Measurements from ENCODE around the gene TDRKH. TPM values are rescaled to one million over a fixed set of nuclear protein-coding genes. Genes with fewer than 3 reads are reported as not detected.
"Not testable (repeated sequence)": the region's sequence is repeated elsewhere in the genome, so short reads cannot be mapped to it uniquely, and the experiment has no call there.

TDRKH gene
- polyA plus RNA-seq, 3 donors = 8.1 to 13.2 (median 8.4) TPM

DNA sequence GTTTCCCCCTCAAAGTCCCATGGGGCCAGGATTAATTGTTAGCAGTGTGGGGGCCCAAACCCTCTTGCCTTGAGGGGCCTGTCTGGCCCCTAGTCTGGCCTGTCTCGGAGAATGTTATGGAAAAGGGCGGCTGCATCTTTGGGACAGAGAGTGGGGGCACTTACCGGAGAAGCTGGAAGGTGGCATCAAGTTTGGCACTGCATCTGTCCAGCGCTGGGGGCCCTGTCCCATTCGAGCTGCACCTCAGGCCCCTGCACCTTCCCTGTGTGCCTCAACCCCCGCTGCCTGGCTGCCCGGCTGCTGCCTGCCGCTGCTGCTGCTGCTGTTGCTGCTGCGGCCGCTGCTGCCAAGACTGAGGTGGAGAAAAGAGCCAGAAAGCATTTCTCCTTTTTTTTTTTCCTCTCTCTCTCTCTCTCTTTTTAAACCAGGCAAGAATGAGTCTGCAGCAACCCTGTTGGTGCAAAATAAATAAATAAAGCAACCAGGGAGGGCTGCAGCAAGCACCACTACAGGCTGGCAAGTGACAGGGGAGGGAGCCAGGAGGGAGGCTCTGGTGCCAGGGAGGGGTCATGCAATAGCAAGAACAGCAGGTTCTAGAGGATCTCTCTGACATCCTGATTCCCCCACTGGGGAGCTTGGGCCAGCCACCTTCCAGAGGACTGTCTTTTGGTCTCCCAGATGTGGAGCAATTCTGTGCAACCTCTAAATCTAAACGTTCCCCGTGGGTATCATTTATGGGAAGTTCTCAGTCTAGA is 14.9 kb upstream of the TDRKH start, which contains the start of gene LINGO4:
Gene LINGO4, minus strand, starts transcription at position 354 of the 755 bp plus-strand sequence. CDS start 2,715 bp downstream, outside the sequence.
- no peak for DNase-seq

DNA sequence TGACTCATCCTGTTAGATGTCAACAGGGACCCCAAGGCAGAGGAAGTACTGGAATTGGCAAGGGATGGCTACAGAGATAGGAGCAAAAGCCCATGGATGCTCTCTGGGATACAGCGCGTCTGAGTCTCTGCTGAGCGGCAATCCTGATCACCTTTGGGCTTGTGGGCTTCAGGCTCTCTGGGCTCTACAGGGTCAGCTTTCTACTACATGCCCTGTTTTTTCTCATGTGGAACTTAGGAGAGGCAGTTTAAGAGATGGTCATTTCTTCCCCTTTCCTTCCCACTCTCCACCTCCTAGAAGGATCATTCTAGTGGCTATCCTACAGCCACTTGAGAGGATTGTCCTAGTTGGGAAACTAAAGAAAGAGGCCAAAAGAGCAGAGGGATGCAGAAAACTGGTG is 13.6 kb upstream of the TDRKH start:
- no peak for DNase-seq

GRCh38 chr1:151803164-151803563 is 12.9 kb upstream of the TDRKH start:
- DNase-seq = no peak

DNA sequence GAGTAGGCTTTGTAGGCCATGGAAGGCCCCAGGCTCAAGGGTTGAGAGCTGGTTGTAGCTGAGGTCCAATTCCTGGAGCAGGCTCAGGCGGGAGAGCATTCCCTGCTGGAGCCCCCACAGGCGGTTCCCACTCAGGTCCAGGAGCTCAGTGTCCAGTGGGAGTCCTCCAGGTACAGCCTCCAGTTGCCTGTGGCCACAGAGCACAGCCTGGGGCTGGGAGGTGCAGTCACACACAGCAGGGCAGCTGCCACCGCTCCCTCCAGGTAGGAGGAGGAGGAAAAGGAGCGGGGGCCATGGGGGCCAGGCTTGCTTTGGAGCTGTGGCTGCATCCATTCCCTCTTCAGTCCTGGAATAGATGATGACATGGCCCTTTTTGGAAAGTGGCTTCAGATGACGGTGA is 12.1 kb upstream of the TDRKH start:
- no peak for DNase-seq

DNA sequence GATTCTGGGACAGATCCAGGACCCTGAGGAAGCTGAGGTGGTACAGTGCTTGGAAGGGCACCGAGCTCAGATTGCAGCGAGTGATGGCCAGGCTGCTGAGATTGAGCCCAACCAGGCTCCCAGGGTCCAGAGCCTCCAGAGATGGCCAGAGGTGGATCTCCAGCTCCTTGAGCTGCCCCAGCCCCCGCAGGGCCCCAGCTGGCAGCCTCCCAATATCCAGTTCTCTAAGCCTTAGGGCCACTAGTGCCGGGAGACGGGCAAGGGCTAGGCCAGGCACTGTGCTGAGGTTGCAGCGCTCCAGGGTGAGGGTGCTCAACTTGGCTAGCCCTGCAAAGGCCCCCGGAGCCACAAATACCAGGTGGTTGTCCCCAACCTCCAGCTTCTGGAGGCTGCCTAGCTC is 11.5 kb upstream of the TDRKH start:
- no peak for DNase-seq

- no peak for DNase-seq
These were observed 11.1 kb upstream of the TDRKH start for GRCh38 chr1:151801310-151801820.

- DNase-seq = no peak
These were observed 10.5 kb upstream of the TDRKH start for GRCh38 chr1:151800830-151801229.

DNA sequence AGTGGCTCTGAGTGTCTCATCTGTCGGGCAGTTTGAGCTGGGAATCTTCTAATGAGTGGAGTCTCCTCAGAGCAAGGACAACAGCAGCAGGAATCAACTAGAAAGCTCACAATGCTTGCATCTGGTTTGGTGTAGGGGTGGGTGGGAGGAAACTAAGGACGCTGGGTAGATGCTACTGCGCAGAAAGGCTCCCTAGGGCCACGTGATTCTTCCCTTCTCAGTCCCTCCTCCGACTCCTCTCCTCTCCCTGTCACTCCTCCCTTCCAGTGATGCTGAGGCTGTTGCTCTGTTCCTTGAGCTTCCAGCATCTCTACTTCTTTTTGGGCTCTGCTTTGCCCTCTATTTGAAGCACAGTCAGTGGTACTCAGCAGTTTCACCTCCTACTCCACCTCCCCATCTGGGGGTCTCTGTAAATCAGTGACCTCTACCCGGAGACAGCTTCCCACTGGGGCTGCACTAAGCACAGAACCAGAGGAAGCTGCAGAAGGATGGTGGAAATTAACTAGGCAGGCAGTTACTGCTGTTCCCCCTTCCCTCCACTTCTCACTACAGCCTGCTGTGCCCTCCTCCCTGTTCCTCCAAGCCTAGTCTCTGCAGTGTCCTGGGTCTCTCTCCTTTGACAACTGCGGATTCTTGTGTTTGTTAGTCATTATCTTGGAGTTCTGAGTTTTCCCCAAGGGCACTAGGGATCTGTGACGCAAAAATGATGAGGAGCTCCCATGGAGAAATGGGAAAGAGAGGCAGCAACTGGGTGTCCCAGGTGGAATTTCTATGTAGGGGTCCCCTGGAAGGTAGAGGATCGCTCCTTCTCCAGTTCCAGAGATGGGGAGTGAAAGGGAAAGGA is 9.1 kb upstream of the TDRKH start:
- no peak for DNase-seq

- no peak for DNase-seq
These were observed 8.3 kb upstream of the TDRKH start for GRCh38 chr1:151798571-151798970.

- DNase-seq = peak; percentile 12
These were observed 796 bp upstream of the TDRKH start for GRCh38 chr1:151790940-151791651.

GRCh38 chr1:151787689-151788088 is 2.6 kb downstream of the TDRKH start:
- DNase-seq = no peak

- no peak for DNase-seq
These were observed 6.5 kb downstream of the TDRKH start for GRCh38 chr1:151783796-151784195.

- no peak for DNase-seq
These were observed 7.6 kb downstream of the TDRKH start for GRCh38 chr1:151782741-151783140.

GRCh38 chr1:151782026-151782425 is 8.3 kb downstream of the TDRKH start:
- not testable (repeated sequence) for DNase-seq

DNA sequence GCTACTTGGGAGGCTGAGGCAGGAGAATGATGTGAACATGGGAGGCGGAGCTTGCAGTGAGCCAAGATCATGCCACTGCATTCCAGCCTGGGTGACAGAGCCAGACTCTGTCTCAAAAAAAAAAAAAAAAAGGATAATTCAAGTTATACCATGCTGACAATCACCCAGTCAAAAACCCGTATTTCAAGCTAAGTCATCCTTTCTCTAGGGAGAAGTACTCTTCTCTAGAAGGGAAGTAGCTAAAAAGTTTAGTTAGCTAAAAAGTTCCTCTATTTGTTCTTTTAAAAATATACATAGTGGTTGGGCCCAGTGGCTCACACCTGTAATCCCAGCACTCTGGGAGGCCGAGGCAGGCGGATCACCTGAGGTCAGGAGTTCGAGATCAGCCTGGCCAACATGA is 9.6 kb downstream of the TDRKH start:
- DNase-seq = not testable (repeated sequence)

DNA sequence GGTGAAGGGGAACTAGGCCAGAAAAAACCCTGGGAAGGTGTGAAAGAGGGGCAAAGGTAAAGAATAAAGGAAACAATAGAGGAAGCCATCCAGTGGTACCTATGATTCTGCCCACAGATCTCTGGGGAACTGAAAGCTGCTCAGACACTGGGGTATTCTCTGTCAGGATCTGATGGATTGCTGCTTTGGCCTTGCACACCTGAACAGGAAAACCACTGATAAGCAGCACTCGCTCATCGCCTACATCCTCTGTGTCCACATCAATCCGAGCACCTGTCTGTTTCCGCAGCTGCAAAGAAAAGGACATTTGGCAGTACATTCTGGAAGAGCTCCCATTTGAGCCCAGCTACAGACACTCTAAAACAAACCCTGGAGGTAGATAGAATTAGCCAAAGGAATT is 10.4 kb downstream of the TDRKH start:
- DNase-seq = no peak

- no peak for DNase-seq
These were observed 13.0 kb downstream of the TDRKH start for GRCh38 chr1:151777317-151777716.

DNA sequence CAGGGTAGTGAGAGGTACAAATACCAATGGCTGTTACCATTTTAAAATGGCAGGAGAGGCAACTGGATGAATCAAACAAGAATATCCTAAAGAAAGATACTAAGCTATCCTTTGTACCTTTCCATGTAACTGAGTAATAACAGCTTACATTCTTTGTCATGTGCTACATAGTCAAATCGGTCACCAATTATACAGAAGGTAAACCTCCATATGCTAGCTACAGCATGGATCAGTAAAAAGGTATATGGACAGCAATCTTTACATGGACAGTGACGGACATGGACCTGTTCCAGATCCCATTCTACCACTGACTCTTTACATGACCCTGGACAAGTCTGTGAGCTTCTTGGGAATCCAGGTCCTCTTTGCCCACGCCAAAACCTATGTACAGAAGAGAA is 13.6 kb downstream of the TDRKH start:
- no peak for DNase-seq

- DNase-seq = no peak
These were observed 14.2 kb downstream of the TDRKH start for GRCh38 chr1:151775894-151776664.

DNA sequence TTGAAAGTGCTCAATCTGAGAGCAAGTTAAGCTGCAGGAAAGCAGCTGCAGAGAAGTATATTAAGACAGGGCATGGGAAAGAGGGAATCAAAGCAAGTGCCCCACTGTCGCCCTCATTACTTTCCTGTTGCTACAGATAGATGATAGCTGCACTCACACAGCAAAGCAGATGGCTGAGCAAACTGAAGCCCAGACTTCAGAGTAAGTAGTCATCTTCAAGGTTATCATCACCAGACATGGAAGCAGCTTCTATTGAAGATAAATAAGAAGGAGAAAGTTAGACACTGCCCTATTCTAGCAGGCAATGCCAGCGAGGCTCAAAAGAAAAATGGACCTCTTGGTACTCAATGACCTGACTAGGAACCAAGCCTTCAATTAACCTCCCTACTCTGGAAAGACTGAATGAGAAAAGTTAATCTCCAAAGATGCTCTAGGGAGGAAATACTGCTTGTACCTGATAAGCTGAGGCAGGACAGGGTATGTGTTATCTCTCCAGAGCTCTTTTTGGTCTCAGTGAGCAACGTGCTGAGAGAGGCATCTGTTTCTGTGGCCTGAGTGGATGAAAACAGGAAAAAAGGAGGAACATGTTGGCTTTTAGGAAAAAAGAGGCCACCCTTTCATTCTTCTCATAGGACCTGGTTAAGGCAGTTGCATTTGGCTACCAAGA is 15.9 kb downstream of the TDRKH start:
- no peak for DNase-seq

DNA sequence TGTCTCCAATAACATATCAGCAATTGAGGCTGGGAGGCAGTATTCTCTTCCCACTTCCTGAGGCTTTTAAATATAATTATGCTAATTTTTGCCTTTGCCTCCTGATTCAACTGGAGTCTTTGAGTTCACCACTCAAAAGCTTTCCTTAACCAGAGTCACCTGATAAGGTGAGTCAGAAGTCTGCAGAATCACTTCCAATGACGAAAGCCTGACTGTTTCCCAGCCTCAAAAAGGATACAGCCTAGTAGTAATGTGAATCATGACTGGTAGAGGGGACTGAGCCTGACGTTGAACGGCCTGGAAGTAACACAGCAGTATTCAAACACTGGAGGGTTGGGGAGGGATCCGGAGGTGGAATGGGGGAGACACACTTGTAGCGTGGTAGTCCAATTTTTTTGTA is 16.6 kb downstream of the TDRKH start:
- no peak for DNase-seq
